ENCODE measurements around the gene UCK2. TPM values are rescaled to one million over a fixed set of nuclear protein-coding genes. Genes with fewer than 3 reads are reported as not detected.

The UCK2 gene
- total RNA-seq, 1 donor from 2014 or later: 36.9 TPM

DNA sequence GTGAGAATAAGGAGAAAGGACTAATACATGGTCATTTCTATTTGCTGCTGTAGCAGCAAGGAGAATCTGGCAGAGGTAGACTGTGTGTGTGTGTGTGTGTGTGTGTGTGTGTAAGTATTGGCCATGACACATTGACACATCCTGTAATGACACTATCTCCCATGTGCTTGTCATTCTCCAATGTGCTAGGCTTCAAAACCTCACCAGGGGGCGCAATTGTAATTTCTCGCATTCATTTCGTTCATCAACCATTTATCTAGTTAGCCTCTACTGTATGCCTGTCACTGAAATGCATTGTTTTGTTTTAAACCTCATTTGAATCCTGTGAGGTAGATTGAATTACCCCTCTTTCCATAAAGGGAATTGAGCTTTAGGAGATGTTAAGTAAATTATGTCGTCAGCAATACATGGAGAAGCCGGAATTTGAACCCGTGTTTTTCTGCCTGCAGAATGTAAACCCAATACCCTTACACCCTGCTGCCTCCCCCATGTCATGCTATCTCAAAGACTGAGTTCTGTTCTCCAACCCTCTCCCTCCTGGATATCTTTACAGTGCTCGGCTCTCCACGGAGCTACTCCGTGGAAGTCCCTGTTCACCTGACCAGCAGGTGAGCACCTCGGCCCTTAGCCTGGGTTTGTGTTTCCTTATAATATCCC lies 100.8 kb downstream of the UCK2 start:
- intact Hi-C loops (cut with micrococcal nuclease): loop anchor here (1.0 to 10.0 kb wide), 6 partner anchors 157 to 1131 kb away; no protein-coding TSS in a partner anchor

DNA sequence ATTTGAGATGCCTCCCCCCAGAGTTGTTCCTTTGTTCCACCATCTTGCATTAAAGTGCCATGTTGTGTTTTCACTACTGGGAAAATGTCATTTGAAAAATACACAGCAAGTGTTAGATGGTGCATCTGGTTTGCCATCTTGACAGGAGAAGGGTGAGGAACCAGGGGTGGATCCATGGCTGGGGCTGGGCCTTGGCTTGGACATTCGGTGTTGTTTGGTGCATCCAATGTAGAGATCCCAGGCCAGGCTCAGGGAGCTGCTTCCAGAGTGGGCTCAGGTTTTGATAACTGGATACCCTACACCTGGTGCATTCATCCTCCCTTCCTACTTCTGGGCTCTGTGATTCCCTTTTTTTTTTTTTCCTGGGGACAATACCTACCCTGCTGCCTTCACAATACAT lies 103.5 kb downstream of the UCK2 start:
- intact Hi-C loops (cut with micrococcal nuclease): no loop called here

DNA sequence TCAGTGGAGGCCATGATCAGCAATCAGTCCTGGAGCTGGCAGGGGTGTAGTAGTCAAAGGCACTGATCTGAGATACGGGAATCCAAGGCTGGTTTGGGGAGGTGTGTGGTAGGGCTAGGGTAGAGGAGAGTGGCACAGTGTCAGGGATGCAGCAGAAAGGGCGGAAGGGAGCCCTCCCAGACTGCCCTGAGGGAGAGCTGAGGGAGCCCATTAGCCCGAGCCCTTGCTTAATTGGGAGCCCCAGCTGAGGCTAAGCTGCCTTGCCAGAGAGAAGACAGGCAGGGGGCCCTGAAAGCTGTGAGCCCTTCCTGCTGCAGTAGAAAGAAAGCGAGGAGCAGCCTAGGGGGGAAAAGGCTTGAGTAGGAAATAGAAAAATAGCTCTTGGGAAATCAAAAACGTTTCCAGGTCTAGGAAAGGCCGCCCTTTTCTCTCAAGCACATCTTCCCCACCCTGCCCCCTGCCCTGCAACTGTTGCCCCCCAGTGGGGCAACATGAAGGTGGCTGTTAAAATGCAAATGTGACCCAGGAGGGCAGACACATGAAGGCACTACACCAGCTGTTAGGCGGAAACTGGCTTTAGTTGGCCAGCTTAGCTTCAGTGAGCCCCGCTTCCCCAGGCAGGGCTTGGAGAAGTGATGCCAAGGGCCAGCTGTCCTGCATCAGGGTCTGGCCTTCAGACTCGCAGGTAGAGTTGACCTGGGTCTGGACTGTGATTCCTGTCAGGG lies 106.2 kb downstream of the UCK2 start:
- intact Hi-C loops (cut with micrococcal nuclease): no loop called here

DNA sequence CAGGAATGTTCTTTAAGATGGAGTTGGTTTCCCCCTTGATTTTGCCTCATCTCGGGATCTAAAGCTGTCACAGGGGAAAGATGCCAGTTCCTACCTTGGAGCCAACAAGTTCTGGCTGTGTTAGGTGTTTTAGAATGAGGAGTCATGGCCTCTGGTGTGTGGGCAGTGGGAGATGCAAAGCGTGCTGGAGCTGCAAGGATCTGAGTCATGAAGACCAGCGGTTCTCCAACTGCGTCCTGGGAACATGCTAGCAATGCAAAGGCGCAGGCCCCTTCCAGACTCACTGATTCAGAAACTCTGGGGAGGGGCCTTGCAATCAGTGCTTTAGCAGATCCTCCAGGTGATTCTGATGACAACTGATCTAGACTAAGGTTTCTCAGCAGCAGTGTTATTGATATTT lies 109.1 kb downstream of the UCK2 start:
- intact Hi-C loops (cut with micrococcal nuclease): no loop called here

DNA sequence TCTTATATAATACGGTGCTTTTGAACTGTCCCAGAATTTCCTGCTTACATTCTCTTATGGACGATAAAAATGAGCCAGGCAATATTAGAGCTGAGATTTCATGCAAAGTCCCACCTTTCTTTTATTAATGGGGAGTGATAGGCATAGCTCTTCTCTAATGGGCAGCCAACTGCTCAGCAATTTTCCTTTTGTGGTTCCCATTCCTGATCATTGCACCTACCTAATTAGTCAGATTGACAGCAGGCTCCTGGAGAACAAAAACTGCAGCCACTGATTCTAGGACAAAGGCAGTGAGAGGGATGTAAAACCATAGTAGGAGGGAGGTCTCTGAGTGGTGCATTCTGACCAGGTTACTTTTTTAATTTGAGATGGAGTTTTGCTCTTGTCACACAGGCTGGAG lies 110.4 kb downstream of the UCK2 start:
- intact Hi-C loops (cut with micrococcal nuclease): no loop called here

DNA sequence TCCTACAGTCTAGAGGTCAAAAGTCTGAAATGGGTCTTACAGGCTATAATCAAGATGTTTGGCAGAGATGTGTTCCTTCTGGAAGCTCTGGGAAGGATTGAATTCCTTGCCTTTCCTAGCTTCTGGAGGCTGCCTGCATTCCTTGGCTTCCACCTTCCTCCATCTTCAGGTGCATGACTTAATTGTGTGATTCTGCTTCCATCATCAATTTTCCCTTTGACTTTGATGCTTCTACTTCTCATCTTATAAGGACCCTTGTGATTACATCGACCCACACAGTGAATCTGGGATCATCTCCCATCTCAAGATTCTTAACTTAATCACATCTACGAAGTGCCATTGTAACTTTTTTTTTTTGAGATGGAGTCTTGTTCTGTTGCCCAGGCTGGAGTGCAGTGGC lies 111.4 kb downstream of the UCK2 start:
- intact Hi-C loops (cut with micrococcal nuclease): no loop called here

DNA sequence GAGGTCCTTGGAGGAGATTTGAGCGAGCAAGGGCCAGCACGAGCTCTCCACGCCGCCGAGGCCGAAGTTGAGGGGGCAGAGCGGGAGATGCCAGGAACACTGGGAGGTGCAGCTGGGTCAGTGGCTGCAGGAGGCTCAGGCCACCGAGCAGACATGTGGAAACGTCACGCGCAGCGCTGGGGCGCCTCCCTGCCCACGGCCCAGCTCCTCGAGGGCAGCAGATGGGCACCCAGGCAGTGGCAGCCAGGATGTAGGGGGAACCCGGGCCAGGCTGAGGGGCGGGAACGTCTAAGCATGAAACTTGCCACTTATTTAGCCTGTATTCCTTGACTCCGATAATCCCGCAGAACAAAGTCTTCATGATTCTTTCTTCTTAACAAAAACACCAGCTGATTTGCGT lies 114.1 kb downstream of the UCK2 start:
- intact Hi-C loops (cut with micrococcal nuclease): no loop called here

DNA sequence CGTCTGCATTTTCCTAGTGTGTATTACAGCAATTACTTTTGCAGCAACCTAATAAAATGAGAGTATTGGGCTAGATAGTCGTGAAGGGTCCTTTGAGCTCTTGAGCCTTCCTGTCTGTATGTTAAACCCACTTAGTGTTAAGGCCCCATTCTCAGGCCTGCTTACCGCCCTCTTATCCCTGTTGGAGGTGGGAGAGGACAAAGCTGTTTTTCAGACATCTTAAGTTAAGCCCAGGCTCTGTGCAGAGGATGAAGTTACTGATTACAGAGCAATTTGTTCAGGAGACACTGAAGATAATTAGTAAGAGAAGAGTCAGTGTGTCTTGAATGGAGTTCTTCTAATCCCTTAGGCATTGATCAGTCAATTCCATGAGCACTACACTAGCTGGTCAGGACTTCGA lies 114.6 kb downstream of the UCK2 start:
- intact Hi-C loops (cut with micrococcal nuclease): no loop called here

DNA sequence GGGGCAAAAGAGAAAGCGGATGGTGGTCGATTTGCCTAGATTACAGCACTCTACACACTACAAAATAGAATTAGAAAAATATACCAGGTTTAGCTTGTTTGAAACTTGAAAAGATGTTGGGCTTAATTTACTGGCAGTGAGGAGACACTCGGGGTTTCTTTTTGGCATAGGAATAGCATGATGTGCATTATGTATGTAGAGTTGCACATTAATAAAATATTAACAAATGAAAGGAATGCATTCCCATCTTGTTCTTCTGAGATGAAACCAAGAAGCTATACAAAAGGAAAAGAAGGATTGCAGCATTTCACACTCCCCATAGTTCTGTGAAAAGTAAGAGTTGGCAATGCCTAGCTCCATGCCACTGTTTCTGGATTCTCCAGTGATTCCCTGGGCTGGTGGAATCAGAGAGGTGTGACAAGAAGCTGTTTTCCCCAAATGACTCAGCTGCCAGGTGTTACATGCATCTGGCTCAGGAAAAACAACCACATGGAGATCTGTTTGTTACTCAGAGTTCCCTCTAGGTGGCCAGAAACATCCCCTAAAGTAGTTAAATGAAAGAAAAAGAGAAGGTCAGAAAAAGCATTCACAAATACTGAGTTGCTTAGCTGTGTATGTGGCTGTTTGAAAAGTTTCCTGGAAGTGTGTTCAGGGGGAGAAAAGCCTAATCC lies 115.6 kb downstream of the UCK2 start:
- intact Hi-C loops (cut with micrococcal nuclease): no loop called here

DNA sequence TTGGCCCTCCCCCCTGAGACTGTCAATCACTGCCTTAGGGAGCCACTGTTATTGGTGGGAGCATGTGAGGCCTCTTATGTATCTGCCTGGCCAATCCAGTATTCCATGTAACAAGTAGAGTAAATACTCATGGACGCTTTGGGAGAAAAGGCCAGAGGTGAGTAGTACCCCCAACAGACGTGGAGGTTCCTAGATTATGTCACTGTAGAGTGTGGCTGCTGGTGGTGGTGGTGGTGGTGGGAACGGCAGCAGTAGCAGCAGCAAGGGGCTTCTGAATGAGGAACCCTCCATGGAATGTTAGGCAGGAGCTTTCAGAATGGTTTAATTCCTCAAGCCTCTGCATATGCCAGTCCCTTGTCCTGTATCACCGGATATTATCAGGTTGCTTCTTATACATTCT lies 118.5 kb downstream of the UCK2 start:
- intact Hi-C loops (cut with micrococcal nuclease): no loop called here

DNA sequence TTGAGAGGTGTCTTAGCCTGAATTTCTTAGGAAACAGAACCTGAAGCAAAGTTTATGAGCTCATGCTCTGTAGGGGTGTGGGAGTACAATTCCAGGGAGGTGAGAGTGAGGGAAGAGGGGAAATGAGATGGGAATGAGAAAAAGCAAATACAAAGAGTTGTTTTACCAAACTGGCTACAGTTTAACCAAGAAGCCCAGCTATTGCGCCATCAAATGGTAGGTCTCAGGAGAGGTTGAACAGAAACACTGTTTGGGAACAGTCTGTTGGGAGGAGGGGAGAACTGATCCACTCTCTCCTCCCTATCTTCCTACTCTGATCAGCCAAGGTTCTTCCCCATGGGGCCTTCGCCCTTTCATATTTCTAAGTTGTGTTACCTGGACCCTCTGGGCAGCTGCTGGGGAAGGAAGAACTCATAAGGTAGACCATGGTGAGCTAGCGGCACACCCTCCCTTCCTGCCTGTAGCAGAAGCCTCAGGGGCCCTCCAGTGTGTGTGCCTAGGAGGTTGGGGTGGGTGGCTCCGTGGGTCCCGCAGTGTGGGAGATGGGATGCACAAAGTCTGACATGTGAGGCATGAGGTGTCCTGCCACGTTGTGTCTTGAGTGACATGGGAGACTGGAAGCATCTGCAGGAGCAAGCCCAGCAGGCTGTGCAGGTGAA lies 120.5 kb downstream of the UCK2 start:
- intact Hi-C loops (cut with micrococcal nuclease): no loop called here

DNA sequence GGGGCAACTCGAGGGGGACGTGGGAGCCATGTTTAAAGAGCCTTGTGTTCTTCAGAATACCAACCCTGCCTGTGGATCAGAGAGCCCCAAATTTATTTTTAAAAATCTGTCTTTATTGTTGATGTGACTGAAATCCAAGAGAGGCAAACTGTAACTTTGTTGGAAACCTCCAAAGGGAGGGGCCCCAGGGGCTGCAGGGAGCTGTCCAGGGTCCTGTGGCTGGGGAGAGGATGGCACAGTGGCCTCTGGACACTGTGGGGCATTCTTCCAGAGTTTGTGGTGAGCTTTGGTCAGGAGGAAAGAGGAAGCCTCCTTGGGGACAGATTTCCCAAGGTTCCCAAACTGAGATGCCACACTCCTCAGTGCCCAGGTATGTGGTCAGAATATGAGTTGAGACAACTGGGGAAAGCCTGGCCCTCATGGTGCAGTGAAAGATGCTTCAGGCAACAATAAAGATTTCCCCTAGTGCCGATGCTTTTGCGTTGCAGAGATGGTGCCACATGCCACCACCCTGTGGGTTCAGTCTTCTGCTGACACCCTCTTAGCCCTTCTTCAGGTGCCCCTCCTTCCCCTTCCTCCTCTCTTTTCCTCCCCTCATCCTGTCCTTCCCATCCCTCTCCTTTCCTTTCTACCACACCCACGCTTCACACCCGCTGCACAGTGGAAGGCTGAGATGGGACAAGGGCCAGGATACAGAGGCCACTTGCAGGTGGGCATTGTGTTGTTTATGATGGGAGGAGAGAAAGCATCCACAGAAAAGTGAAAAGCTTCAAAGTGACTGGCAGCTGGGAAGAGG lies 122.1 kb downstream of the UCK2 start:
- intact Hi-C loops (cut with micrococcal nuclease): no loop called here

DNA sequence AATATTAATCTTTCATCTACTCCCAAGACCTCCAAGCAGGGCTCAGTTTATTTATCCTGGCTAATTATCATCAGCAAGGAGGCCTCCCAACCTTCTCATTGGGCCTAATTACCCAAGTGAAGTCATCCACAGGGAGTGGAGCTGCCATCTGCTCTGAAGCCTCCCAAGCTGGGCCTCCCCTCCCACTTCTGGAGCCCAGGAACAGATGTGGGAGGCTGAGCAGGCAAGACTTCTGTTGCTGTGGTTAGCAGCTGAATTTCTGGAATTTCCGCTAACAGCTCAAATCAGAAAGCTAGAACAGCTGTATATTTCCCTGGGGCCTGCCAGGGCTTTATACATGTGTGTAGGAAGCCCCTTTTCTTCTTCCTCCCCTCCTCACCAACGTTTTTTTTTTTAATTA lies 127.5 kb downstream of the UCK2 start:
- intact Hi-C loops (cut with micrococcal nuclease): no loop called here

DNA sequence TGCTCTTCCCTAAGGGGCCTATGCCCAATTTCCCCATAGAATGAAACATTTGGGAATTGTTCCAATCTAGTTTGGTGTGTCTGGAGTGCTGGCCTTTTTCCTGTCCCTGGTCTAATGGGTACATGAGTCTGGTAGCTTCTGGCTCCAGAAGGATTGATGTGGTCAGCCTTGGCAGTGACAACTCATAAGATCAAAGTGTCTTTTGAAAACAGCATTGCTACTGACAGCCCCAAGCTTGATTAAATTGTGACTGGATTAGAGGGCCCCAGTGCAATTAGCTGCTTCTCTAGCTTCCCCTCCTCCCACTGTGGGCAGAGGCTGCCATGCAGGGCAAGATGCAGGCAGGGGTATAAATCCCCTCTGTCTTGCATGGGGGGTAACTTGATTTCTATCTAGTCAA lies 130.9 kb downstream of the UCK2 start:
- intact Hi-C loops (cut with micrococcal nuclease): no loop called here

DNA sequence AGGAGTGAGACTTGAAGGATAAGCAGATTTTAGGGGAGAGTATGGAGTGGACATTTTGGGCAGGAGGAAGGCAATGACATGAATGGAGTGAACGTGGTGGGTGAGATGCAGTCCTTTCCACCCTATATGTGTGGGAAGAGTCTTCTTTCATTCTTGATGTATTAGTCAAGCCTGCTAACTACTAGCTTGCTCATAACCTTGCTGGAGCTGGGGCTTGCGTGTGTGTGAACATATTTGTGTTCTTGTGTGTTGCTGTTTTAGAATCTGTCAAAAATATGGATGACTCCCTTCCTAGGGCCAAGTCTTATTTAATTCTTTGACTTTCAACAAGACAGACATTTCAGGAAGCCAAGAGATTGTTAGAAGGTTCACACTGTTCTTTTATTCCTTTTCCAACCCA lies 132.7 kb downstream of the UCK2 start:
- intact Hi-C loops (cut with micrococcal nuclease): no loop called here

DNA sequence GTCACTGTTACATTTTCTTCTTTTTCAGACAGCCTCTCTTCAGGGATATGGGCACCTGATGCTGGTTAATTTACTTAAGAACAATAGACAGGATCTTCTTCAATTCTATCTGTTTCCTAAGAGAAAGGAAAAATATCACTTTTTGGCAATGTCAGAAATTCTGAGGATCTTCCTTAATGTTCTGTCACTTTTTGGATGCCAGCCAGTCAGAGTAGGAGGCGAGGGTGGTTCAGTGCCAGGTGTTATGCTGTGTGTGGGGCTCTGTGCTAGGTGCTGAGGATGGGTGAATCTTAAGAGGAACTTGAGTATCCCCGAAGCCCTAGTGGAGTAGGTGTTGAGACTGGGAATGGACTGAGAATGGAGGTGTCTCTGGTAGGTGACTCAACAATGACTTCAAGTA lies 133.5 kb downstream of the UCK2 start:
- intact Hi-C loops (cut with micrococcal nuclease): no loop called here

Other genes with a start within 250 kb of the UCK2 start
- gene MGST3, start 196.4 kb upstream of the UCK2 start, total RNA-seq: 49.5 TPM in 2 replicates
- gene ALDH9A1, start 129.1 kb upstream of the UCK2 start, total RNA-seq: 43.7 and 43.8 TPM in 2 replicates
- 116 TPM in 2 replicates for gene TMCO1, start 58.7 kb upstream of the UCK2 start, total RNA-seq

All from T-helper 1 cell treated with Interleukin-12 subunit alpha and Interleukin-12 subunit beta and Interleukin-4 antibody, amounts not matched to agents 30 ng/mL and 1 ng/mL, for 36 hours (primary cell).